T-helper 9 cell (primary cell): ENCODE data around the gene PTPRM.

ENCODE experiments used
- DNase-seq: peaks from one replicate; pipeline ENCODE4 v3.0.0-alpha.2; 2020

PTPRM gene

GRCh38 chr18:7902399-7902839 lies 335.3 kb downstream of the PTPRM start:
- no peak for DNase-seq

DNA sequence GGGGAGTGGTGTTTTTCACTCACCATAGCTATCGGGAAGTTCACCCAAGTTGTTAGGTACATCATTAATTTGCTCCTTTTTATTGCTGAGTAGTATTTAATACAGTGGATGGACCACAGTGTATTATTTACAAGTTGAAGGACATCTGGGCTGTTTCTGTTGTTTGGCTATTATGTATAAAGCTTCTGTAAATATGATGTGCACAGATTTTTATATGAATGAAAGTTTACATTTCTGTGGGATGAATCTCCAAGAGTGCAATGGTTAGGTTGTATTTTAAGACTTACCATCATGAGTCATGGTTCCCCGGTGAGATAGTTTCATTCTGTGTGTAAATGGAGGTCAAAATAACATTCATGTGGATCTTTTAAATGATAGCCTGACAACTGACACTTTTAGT lies 337.4 kb downstream of the PTPRM start:
- no peak for DNase-seq

DNA sequence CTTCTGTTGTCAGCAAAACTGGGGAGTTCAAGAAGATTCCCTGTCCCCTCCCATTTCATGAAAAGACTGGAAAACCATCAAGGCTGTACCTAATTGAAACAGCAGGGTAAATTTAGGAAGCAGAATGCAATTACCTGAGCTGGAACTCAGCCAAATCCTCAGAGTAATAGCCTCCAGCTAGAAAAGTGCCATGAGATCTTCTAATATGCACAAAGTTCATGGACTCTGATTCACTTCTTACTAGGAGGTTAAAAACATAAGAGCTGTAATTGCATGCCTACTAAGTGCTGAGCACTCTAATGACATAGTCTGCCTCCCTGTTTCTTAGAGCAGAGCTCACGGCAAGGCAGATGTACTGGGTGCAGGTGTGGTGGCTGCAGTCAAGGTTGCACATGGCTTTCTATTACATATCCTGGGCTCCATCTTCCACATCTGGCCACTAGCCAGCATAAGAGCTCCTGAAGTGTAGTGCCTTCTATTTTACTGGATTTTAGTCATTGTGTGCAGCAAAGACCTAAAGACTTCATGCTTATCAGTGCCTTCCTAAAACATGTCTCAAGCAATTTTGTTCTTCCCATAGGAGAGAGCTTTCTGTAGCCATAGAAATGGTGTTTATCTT lies 341.7 kb downstream of the PTPRM start:
- DNase-seq = no peak

DNA sequence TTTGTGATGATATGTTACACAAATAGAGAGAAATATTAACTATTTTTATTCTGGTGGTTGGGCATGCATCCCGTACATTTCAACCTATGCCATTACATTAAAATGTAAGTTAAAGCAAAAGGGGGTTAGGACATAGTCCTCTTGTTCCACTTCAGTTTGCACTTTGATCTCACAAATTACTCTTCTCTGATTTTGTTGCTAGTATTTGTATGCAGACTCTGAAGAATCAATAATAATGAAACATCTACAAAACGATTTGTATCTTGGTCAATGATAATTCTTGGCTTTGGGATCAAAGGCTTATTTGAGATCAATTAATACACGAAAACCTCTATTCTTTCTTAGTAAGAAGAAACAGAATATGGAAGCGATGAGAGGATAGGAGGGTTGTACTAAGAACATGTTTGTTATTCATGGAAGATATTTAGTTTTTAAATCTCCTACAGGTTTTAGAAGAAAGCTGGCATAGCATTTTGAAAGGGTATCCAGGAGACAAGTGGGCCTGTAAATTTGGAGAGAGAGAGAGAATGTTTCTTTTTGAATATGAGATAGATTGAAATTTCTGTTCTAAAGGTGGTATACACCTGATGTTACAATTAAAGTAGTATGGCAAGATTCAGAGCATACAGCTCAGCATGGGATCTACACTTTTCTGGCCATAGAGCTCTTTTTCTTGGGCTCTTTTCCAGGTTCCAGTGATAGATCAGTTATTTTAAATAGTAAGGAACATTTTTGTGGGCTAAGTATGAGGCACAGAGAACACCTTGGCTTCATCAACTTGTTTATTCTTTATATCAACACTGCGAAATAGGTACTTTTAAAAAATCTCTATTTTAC lies 347.9 kb downstream of the PTPRM start:
- no peak for DNase-seq

- no peak for DNase-seq
Observed at GRCh38 chr18:7918701-7919100, 351.6 kb downstream of the PTPRM start.

GRCh38 chr18:7919565-7919964 lies 352.4 kb downstream of the PTPRM start:
- DNase-seq = no peak

DNA sequence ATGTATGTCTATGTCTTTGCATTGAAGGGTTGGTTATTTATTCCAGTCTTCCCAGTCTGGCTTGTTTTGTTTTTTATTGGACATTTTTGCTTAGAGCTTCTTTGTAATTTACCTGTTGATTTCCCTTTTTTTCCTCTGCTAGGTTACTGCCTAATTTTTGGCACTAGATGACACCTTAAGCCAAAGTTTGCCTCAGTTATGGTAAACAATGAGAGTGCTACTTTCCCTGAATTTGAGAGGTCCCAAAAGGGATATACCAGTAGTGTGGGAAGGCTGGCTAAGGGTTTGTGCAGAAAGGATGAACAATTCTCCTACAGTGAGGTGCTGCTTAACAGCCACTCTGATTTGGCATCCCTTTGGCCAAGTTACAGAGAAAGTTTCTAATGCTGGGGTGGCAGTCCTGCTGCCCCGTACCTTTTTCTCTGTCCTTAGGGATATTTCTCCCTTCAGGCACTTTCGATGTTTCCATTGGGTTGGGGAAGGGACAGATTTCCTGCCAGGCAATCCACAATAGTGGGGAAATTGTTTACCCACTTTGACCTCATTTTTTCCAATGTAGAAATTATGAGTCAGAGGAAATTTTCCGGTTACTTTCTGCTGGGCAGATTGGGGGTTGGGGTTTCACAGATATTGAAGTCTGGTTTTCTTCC lies 354.9 kb downstream of the PTPRM start:
- no peak for DNase-seq

DNA sequence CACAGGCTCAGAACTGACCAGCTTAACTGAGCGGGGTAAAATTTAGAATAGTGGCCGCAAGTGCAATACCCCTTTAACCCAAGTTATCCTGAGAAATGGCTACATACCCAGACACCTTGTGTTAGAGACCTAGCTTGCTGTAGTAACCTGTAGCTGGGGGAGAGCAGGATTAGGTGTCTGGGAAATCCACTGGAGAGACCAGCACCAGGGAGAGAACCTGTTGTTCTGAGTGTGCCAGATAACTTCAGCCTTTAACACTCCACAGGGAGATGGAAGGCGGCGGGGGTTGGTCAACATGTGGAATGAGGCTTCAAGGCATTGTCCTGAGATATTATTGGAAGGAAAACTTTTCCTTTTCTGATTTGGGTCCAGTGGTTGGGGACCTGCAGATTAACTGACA lies 356.0 kb downstream of the PTPRM start:
- no peak for DNase-seq

GRCh38 chr18:7924616-7925015 lies 357.5 kb downstream of the PTPRM start:
- DNase-seq = no peak

- DNase-seq = no peak
Observed at GRCh38 chr18:7926526-7926925, 359.4 kb downstream of the PTPRM start.

DNA sequence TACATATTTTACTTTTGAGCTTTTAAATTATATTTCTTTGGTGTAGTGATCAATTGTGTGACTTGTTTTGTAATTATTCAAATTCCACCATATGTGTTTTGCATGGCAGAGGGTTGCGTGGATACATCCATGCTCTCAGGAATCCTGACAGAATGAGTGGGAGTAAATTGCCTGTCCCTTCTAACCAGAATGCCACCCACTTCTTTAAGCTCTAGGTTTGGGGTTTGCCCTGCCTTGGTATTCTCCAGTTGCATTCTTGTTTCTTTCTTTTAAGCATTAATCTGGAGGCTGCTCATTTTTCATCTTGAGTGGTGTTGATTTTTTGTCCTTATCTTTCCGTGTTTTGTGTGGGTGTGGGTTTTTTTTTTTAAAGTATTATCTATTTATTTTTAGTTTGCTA lies 360.0 kb downstream of the PTPRM start:
- DNase-seq = no peak

GRCh38 chr18:7931763-7932162 lies 364.6 kb downstream of the PTPRM start:
- DNase-seq = no peak

GRCh38 chr18:7937268-7937667 lies 370.2 kb downstream of the PTPRM start:
- DNase-seq = no peak

GRCh38 chr18:7939521-7939920 lies 372.4 kb downstream of the PTPRM start:
- no peak for DNase-seq

GRCh38 chr18:7940379-7940778 lies 373.3 kb downstream of the PTPRM start:
- no peak for DNase-seq

- no peak for DNase-seq
Observed at GRCh38 chr18:7940971-7941370, 373.9 kb downstream of the PTPRM start.

DNA sequence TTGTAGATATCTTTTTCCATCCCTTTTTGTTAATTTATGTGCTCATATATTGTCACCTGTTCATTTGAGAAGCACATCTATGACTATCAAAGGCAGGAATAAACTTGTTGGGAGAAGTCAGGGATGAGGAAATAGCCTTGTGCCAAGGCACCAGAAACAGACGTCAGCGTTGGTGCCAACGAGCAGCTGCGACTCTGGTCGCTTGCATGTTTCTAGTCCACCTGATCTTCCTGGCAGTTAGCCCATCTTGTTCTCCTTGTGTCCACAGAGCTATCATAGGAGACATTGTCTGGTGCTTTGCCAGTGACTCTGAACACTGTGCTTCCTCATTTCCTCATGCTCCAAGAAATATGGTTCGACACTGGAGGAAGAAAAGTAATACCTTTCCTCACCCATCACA lies 374.4 kb downstream of the PTPRM start:
- DNase-seq = no peak

DNA sequence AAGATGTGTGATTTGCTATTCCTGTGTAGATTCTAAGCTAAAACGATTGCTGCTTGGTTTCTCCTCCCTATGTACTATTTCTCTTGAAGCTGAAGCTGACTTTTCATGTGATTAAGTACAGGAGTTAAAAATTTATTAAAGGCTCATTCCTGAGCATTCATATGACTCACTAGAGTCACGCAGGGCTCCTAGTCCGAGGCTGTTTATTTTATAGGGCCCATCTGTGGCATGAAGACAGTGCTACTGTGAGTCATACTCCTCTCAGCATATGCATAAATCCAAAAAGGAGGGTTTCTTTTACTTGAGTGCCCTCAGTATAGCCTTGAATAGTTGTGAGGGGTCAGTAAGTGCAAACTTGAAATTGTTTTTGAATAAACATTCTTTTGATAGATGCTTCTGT lies 378.8 kb downstream of the PTPRM start:
- no peak for DNase-seq

- no peak for DNase-seq
Observed at GRCh38 chr18:7946734-7947377, 379.7 kb downstream of the PTPRM start.

GRCh38 chr18:7950380-7951136 lies 383.4 kb downstream of the PTPRM start:
- no peak for DNase-seq

- DNase-seq = no peak
Observed at GRCh38 chr18:7953095-7953958, 386.2 kb downstream of the PTPRM start.

DNA sequence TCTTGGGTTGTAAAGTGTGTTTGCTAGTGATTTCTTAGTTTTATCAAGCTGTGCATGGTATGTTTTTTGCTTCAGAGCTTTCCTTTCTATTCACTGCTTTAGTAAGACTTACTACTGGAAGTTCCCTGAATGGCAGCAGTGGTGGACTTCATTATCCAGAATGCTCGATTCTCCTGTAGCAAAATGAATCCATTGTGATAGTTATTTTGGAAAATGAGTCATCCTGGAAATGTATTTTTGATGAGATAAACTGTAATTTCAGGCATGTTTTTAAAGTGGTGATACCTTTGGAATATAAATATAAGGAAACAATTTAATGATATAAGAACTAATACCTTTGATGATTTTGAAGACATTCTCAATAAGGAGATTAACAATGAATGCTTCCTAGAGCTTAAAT lies 387.1 kb downstream of the PTPRM start:
- DNase-seq = no peak
